K562 (cell line): Measurements from ENCODE around the gene SKAP2. TPM values are rescaled to one million over a fixed set of nuclear protein-coding genes. Genes with fewer than 3 reads are reported as not detected.

Experiments used
- ATAC-seq: fragments of 200-7000 bp; cut with Tn5 transposase; 3 replicates; pipeline ENCODE4 v1.9.1; 2020; ENCODE audit warnings: moderate library complexity
- BruUV-seq: library from RNA; stranded (reverse); fragments of 400-500 nt; replicated peaks from 2 replicates; lab custom pipeline; 2021; lab: Mats Ljungman, UMichigan
- CTCF ChIA-PET: fragments of 300-600 bp; formaldehyde crosslinking; extraction: SDS; loops from one replicate; lab custom pipeline; 2021; ENCODE audit warnings: low intra/inter-chr PET ratio; lab: Yijun Ruan, JAX
- POLR2A ChIA-PET: fragments of 300-600, 350-650 bp; sonication (Branson Sonifier 250); formaldehyde crosslinking; extraction: SDS; loops from one replicate; lab custom pipeline; 2021; ENCODE audit warnings: antibody characterized with exemption, inconsistent platforms; lab: Yijun Ruan, JAX
- DNase-seq, 4 experiments: peaks; one replicate each; pipeline versions ENCODE4 v3.0.0 to v3.0.0-alpha.2; 2011 to 2018; ENCODE audit warnings: low spot score in 3 of 4, mixed read lengths in 3 of 4; ENCODE audit errors: extremely low read depth in 1 of 4
- FAIRE-seq: peaks from 2 replicates; lab custom pipeline; 2011; peaks lifted over from hg19 to GRCh38; lab: Jason Lieb, UNC
- H2AFZ ChIP-seq: 2 replicates; pipeline ENCODE4 v1.6.0; 2011; ENCODE audit warnings: low read depth, low read length, control low read depth, inconsistent platforms
- H3K27ac ChIP-seq: fragments of 200-600 bp; 3 replicates; pipeline ENCODE4 v1.8.0; 2011; ENCODE audit warnings: low read depth, mild to moderate bottlenecking, control low read depth, inconsistent platforms, low read length, moderate library complexity, mixed read lengths; ENCODE audit errors: extremely low read depth
- H3K27me3 ChIP-seq, 2 experiments: fragments of 300-600 bp in 1 of 2; 2 replicates in 1 of 2; 3 replicates in 1 of 2; pipeline versions ENCODE4 v1.6.0 to v1.8.0; 2011; ENCODE audit warnings: inconsistent platforms in 2 of 2, low read length in 2 of 2, mild to moderate bottlenecking in 1 of 2, mixed read lengths in 1 of 2, moderate library complexity in 1 of 2; ENCODE audit not compliant: control insufficient read depth in 2 of 2, insufficient read depth in 2 of 2
- H3K36me3 ChIP-seq: fragments of 300-600 bp; 3 replicates; pipeline ENCODE4 v1.8.0; 2011; ENCODE audit warnings: mild to moderate bottlenecking, low read length, inconsistent platforms; ENCODE audit not compliant: control insufficient read depth, insufficient read depth
- H3K4me1 ChIP-seq, 2 experiments: fragments of 200-600 bp in 1 of 2; replicated peaks in 1 of 2; 2 replicates in 1 of 2; 3 replicates in 1 of 2; pipeline versions ENCODE4 v1.5.1 to v1.8.0; 2011; ENCODE audit warnings: inconsistent platforms in 2 of 2, low read length in 2 of 2, mild to moderate bottlenecking in 1 of 2, mixed read lengths in 1 of 2, moderate library complexity in 1 of 2; ENCODE audit not compliant: control insufficient read depth in 2 of 2, insufficient read depth in 2 of 2
- H3K4me2 ChIP-seq: 2 replicates; pipeline ENCODE4 v1.6.1; 2011; ENCODE audit warnings: low read length, control low read depth, inconsistent platforms, mixed read lengths; ENCODE audit not compliant: insufficient read depth
- H3K4me3 ChIP-seq: fragments of 200-600 bp; sonication (generic), shearing (Covaris generic); 2 replicates; pipeline ENCODE4 v1.5.1; 2016; ENCODE audit warnings: control low read depth, inconsistent platforms
- H3K79me2 ChIP-seq: fragments of 200-600 bp; 3 replicates; pipeline ENCODE4 v1.8.0; 2011; ENCODE audit warnings: low read length, inconsistent platforms; ENCODE audit not compliant: control insufficient read depth, insufficient read depth
- H3K9ac ChIP-seq, 2 experiments: 2 replicates each; pipeline versions ENCODE4 v1.6.0 to v1.6.1; 2011; ENCODE audit warnings: low read depth in 2 of 2, low read length in 2 of 2, control low read depth in 1 of 2, inconsistent platforms in 1 of 2, mild to moderate bottlenecking in 1 of 2, mixed read lengths in 1 of 2; ENCODE audit not compliant: insufficient read depth in 1 of 2
- H3K9me1 ChIP-seq: one replicate; pipeline ENCODE4 v1.6.0; 2011; ENCODE audit warnings: inconsistent platforms, mild to moderate bottlenecking, low read length, moderate library complexity; ENCODE audit not compliant: control insufficient read depth, insufficient read depth
- H3K9me3 ChIP-seq: replicated peaks from 2 replicates; pipeline ENCODE4 v1.5.1; 2011; ENCODE audit warnings: low read depth, low read length, inconsistent platforms; ENCODE audit not compliant: control insufficient read depth, insufficient read depth
- H4K20me1 ChIP-seq: replicated peaks from 2 replicates; pipeline ENCODE4 v1.6.1; 2011; ENCODE audit warnings: low read length, inconsistent platforms, mixed read lengths; ENCODE audit not compliant: control insufficient read depth, insufficient read depth
- AFF4 ChIP-seq: sonication (generic); formaldehyde crosslinking; IDR thresholded peaks from 2 replicates; pipeline ENCODE4 v1.8.0; 2023; ENCODE audit warnings: mild to moderate bottlenecking, missing genetic modification reagents
- ILF3 ChIP-seq: fragments of 450-650 bp; IDR thresholded peaks from 2 replicates; pipeline ENCODE4 v1.6.1; 2018; ENCODE audit warnings: antibody characterized with exemption, mild to moderate bottlenecking, moderate library complexity, borderline replicate concordance
- MYC ChIP-seq, 2 experiments: fragments of 250-450 bp in 1 of 2; sonication (Bioruptor Pico) in 1 of 2; IDR thresholded peaks; 2 replicates each; pipeline versions ENCODE4 v1.5.1 to v1.6.1; 2012 to 2021; ENCODE audit warnings: low read depth in 2 of 2, borderline replicate concordance in 1 of 2, improper control_type of control experiment in 1 of 2, low read length in 1 of 2, mild to moderate bottlenecking in 1 of 2, moderate library complexity in 1 of 2
- PML ChIP-seq: IDR thresholded peaks from 2 replicates; pipeline ENCODE4 v1.6.1; 2012; ENCODE audit warnings: low read length, inconsistent platforms
- SUPT5H ChIP-seq: fragments of 450-650 bp; IDR thresholded peaks from 2 replicates; pipeline ENCODE4 v1.6.1; 2016
- TCF15 ChIP-seq: fragments of 250-450 bp; sonication (Bioruptor Pico); IDR thresholded peaks from 2 replicates; pipeline ENCODE4 v1.8.0; 2022; ENCODE audit warnings: moderate library complexity, mild to moderate bottlenecking, inconsistent platforms
- THRAP3 ChIP-seq: fragments of 450-650 bp; IDR thresholded peaks from 2 replicates; pipeline ENCODE4 v1.6.1; 2016; ENCODE audit warnings: mild to moderate bottlenecking, inconsistent platforms, borderline replicate concordance
- USF1 ChIP-seq: sonication (generic); formaldehyde crosslinking; IDR thresholded peaks from 2 replicates; pipeline ENCODE4 v1.9.0; 2022; ENCODE audit warnings: mild to moderate bottlenecking, missing genetic modification reagents
- ZNF57 ChIP-seq: fragments of 450-650 bp; formaldehyde crosslinking; IDR thresholded peaks from 2 replicates; pipeline ENCODE4 v1.4.0; 2020; ENCODE audit warnings: mild to moderate bottlenecking, moderate library complexity
- WGBS: fragments of 100-300 bp; shearing (Covaris generic); methylation state at CpG from one replicate; pipeline ENCODE4 v1.1.6; 2016; ENCODE audit warnings: low coverage, mixed read lengths; ENCODE audit not compliant: insufficient coverage; ENCODE audit errors: missing lambda C conversion rate; 5-methylcytosine and 5-hydroxymethylcytosine counted together
- in situ Hi-C: fragments of 300-500 bp; cut with MboI; formaldehyde crosslinking; loops from 4 replicates; pipeline ENCODE4 v1.15.0; 2018; ENCODE audit warnings: inconsistent platforms, mixed read lengths
- intact Hi-C: fragments of 100-400 bp; cut with micrococcal nuclease; formaldehyde crosslinking; loops from 2 replicates; pipeline ENCODE4 v1.14.2; 2022
- polyA plus RNA-seq, 8 experiments: library from polyadenylated mRNA; depleted of rRNA in 4 of 8; stranded (reverse) in 5 of 8; unstranded in 3 of 8; fragments of >200 nt; fragmentation: Nextera tagmentation in 2 of 8; fragmentation: Illumina TruSeq in 1 of 8; extraction: Ambion mirVana in 2 of 8; extraction: Trizol in 1 of 8; gene quantifications; 2 replicates each; pipeline versions ENCODE4 v1.2.1 to v1.2.3, GENCODE V29; 2011 to 2014; ENCODE audit warnings: inconsistent platforms in 1 of 8, missing spikeins in 1 of 8
- total RNA-seq, 7 experiments: library from RNA; depleted of rRNA in 6 of 7; stranded (reverse); fragments of >200 nt in 6 of 7; fragmentation: Illumina TruSeq in 2 of 7; extraction: Trizol in 2 of 7; gene quantifications; 2 replicates each; pipeline versions ENCODE4 v1.2.1 to v1.2.3, GENCODE V29; 2011 to 2021; ENCODE audit warnings: low replicate concordance in 1 of 7

Gene SKAP2
- total and polyA plus RNA-seq, 9 of the 15 experiments (the other 6 are each of a cell fraction or from before 2014, with no cell fraction given), result 4.2 to 11.7 (median 8.3) TPM

GRCh38 chr7:26815426-26815825 lies 49.0 kb downstream of the SKAP2 start:
- Histone ChIP-seq H4K20me1 (no peaks in the 10 kb centered on the region), H3K4me2 (no peak overlapping the region), H3K9ac (no peak overlapping the region), H2AFZ (no peak overlapping the region), H3K9me3 (no peaks in the 10 kb centered on the region), H3K4me1 (no peaks in the 10 kb centered on the region), H3K4me3 (no peak overlapping the region), H3K27me3 (no peaks in the 10 kb centered on the region), H3K27ac (no peak overlapping the region), H3K79me2 (no peaks in the 10 kb centered on the region), H3K36me3 (no peaks in the 10 kb centered on the region), H3K9me1 (no peaks in the 10 kb centered on the region)
- FAIRE-seq (peak; percentile 32), DNase-seq (no peak), ATAC-seq (no peak)
- intact Hi-C loops (no loop called here), in situ Hi-C loops (no loop called here)
- ChIA-PET CTCF (no interaction called here), POLR2A (no interaction called here)
- BruUV-seq, result no TSS peak
- TF ChIP-seq SUPT5H, result no peak
- TF ChIP-seq ILF3, result no peak
- no peak for TF ChIP-seq TCF15 (CRISPR knock-in tag)
- 0% methylated on average over 3 of the region's 3 CpGs for WGBS

GRCh38 chr7:26813432-26813831 lies 51.0 kb downstream of the SKAP2 start:
- Histone ChIP-seq H3K4me3 (no peak overlapping the region), H3K9me1 (no peaks in the 10 kb centered on the region), H3K9me3 (no peaks in the 10 kb centered on the region), H3K4me1 (no peaks in the 10 kb centered on the region), H3K79me2 (no peaks in the 10 kb centered on the region), H3K4me2 (no peak overlapping the region), H3K27ac (no peak overlapping the region), H4K20me1 (no peaks in the 10 kb centered on the region), H3K9ac (no peak overlapping the region), H2AFZ (no peak overlapping the region), H3K27me3 (no peaks in the 10 kb centered on the region; a peak in 2 of 5 replicates), H3K36me3 (no peaks in the 10 kb centered on the region)
- DNase-seq (no peak), FAIRE-seq (no peak), ATAC-seq (no peak)
- intact Hi-C loops, result no loop called here
- no peak for TF ChIP-seq THRAP3
- no peak for TF ChIP-seq MYC (IDR thresholded peaks at IDR 0.05; ENCODE audit: low read depth, low read length)
- TF ChIP-seq MYC (CRISPR knock-in tag; IDR thresholded peaks at IDR 0.05; ENCODE audit: borderline replicate concordance, low read depth), result no peak
- TF ChIP-seq ZNF57 (CRISPR knock-in tag), result no peak
- TF ChIP-seq AFF4 (CRISPR knock-in tag), result no peak
- TF ChIP-seq USF1, result no peak
- TF ChIP-seq PML, result no peak
- ChIA-PET POLR2A (interaction anchor here (0.7 kb wide), 1 partner anchor 1124 kb away, joined by 4 read pairs; no protein-coding TSS in a partner anchor), CTCF (no interaction called here)
- in situ Hi-C loops, result no loop called here
- BruUV-seq, result no TSS peak
- WGBS, result 4% methylated on average over 2 of the region's 2 CpGs
